Parathyroid adenoma (tissue), 2 donors: ENCODE data around the gene HOXD13.

ENCODE experiments used
- H2AFZ ChIP-seq: fragments of 300-600 bp; sonication (generic); one replicate; pipeline ENCODE4 v1.7.0; 2017; ENCODE audit warnings: antibody characterized with exemption, mild to moderate bottlenecking
- H3K27ac ChIP-seq: fragments of 300-600 bp; sonication (generic); one replicate; pipeline ENCODE4 v1.7.0; 2017
- H3K27me3 ChIP-seq: fragments of 300-600 bp; sonication (generic); one replicate; pipeline ENCODE4 v1.7.0; 2017; ENCODE audit warnings: low read length; ENCODE audit not compliant: control insufficient read depth, insufficient read depth
- H3K36me3 ChIP-seq: fragments of 300-600 bp; sonication (generic); one replicate; pipeline ENCODE4 v1.7.0; 2017; ENCODE audit warnings: low read length; ENCODE audit not compliant: control insufficient read depth, insufficient read depth
- H3K4me1 ChIP-seq: fragments of 300-600 bp; sonication (generic); one replicate; pipeline ENCODE4 v1.7.0; 2017; ENCODE audit warnings: control low read depth
- H3K4me2 ChIP-seq: fragments of 300-600 bp; sonication (generic); one replicate; pipeline ENCODE4 v1.7.0; 2017; ENCODE audit warnings: low read length
- H3K4me3 ChIP-seq: fragments of 300-600 bp; sonication (generic); one replicate; pipeline ENCODE4 v1.7.0; 2017; ENCODE audit warnings: low read depth, low read length
- H3K79me2 ChIP-seq: fragments of 300-600 bp; sonication (generic); one replicate; pipeline ENCODE4 v1.7.0; 2017; ENCODE audit warnings: control low read depth
- H3K9ac ChIP-seq: fragments of 300-600 bp; sonication (generic); one replicate; pipeline ENCODE4 v1.7.0; 2017; ENCODE audit warnings: mild to moderate bottlenecking
- H3K9me3 ChIP-seq: fragments of 300-600 bp; sonication (generic); one replicate; pipeline ENCODE4 v1.7.0; 2017; ENCODE audit warnings: low read length; ENCODE audit not compliant: control insufficient read depth
- TF ChIP-seq, protein P1 (sequence below): fragments of 300-600 bp; sonication (generic); IDR thresholded peaks from one replicate; pipeline ENCODE4 v1.7.0; 2017; ENCODE audit warnings: antibody characterized with exemption, mild to moderate bottlenecking
- donor health status: primary hyperparathyroidism.

The HOXD13 gene

DNA sequence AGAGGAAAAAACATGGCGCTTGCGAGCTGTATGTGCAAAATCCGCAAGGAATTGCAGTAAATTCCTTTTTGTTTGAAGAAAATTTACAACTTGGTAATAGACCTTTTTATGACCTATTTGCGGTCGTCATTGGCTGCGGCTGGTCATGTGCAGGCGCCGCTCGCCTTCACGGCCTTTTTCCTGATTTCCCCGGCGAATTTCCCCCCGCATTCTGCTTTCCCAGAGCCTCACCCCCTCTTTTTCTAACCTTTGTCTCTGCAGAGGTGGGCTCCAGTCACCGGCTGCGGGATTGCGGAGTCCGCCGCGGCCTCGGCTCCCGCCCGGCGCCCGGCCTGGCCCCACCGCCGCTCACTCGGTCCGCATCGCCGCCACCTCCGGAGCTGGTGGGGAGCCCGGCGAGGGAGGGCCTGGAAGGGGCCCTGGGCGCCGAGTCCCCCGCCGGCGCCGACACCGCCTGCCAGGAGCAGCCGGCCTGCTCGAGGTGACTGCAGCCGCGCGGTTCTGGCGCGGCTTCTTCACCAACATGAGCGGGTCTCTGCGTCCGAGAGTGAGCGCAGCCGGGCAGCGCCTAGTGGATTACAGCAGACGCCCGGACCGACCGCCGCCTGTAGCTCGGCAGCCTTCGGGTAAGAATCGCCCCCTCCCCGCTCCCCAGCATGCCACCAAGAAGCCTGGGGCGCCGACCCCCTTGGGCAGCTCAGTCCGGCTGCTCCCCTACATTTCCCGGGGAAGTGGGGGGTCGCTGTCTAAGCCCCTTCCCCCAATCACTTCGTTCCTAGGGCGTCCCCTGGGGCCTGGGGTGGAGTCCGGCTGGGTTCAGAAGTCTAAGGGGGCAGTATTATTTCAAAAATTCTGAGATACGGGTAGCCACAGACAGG, 44.1 kb downstream of the HOXD13 start:
- Histone ChIP-seq H2AFZ (no peak overlapping the region), H3K27me3 (peaks cover 24% of the 10 kb centered on the region), H3K4me1 (no peaks in the 10 kb centered on the region), H3K4me3 (peak overlapping the region; percentile 33), H3K9me3 (no peaks in the 10 kb centered on the region), H3K79me2 (no peaks in the 10 kb centered on the region), H3K27ac (no peak overlapping the region), H3K9ac (no peak overlapping the region), H3K4me2 (peak overlapping the region; percentile 18), H3K36me3 (no peaks in the 10 kb centered on the region)
- TF ChIP-seq, protein P1, sequence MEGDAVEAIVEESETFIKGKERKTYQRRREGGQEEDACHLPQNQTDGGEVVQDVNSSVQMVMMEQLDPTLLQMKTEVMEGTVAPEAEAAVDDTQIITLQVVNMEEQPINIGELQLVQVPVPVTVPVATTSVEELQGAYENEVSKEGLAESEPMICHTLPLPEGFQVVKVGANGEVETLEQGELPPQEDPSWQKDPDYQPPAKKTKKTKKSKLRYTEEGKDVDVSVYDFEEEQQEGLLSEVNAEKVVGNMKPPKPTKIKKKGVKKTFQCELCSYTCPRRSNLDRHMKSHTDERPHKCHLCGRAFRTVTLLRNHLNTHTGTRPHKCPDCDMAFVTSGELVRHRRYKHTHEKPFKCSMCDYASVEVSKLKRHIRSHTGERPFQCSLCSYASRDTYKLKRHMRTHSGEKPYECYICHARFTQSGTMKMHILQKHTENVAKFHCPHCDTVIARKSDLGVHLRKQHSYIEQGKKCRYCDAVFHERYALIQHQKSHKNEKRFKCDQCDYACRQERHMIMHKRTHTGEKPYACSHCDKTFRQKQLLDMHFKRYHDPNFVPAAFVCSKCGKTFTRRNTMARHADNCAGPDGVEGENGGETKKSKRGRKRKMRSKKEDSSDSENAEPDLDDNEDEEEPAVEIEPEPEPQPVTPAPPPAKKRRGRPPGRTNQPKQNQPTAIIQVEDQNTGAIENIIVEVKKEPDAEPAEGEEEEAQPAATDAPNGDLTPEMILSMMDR, result no peak

DNA sequence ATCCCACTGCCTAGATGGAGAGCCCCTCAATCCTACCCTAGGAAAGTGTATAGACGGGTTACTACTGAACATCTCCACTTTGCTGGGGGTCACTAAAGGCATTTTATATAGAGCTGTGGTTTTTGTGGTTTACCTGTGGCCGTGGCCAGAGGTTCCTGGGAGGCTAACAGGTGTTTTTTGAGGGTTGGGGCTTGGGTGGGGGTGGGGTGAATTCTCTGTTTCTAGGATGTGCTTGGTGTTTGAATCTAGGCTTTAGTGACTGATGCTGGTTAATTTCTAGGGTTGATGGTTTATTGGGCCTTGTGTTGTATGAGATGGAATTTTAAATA, 44.7 kb downstream of the HOXD13 start:
- Histone ChIP-seq H3K4me1 (no peaks in the 10 kb centered on the region), H3K36me3 (no peaks in the 10 kb centered on the region)

DNA sequence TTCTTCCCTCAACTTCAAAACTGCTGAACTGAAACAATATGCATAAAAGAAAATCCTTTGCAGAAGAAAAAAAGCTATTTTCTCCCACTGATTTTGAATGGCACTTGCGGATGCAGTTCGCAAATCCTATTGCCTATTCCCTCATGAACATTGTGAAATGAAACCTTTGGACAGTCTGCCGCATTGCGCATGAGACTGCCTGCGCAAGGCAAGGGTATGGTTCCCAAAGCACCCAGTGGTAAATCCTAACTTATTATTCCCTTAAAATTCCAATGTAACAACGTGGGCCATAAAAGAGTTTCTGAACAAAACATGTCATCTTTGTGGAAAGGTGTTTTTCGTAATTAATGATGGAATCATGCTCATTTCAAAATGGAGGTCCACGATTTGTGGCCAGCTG, 45.4 kb downstream of the HOXD13 start:
- Histone ChIP-seq H3K36me3 (no peaks in the 10 kb centered on the region), H3K9ac (no peak overlapping the region), H3K27me3 (peaks cover 22% of the 10 kb centered on the region), H3K9me3 (no peaks in the 10 kb centered on the region), H3K27ac (no peak overlapping the region), H3K4me3 (no peak overlapping the region), H3K79me2 (no peaks in the 10 kb centered on the region), H3K4me2 (no peak overlapping the region), H2AFZ (no peak overlapping the region), H3K4me1 (no peaks in the 10 kb centered on the region)
- TF ChIP-seq, protein P1, result no peak

More for the DNA sequence above, 44.7 kb downstream of the HOXD13 start:
- no peaks in the 10 kb centered on the region for H3K9me3 ChIP-seq
- TF ChIP-seq, protein P1, result no peak
- peak overlapping the region; percentile 33 for H3K4me3 ChIP-seq
- H3K79me2 ChIP-seq, result no peaks in the 10 kb centered on the region
- H3K27ac ChIP-seq, result no peak overlapping the region
- H2AFZ ChIP-seq, result no peak overlapping the region
- H3K27me3 ChIP-seq, result peaks cover 24% of the 10 kb centered on the region
- no peak overlapping the region for H3K4me2 ChIP-seq
- H3K9ac ChIP-seq, result no peak overlapping the region

DNA sequence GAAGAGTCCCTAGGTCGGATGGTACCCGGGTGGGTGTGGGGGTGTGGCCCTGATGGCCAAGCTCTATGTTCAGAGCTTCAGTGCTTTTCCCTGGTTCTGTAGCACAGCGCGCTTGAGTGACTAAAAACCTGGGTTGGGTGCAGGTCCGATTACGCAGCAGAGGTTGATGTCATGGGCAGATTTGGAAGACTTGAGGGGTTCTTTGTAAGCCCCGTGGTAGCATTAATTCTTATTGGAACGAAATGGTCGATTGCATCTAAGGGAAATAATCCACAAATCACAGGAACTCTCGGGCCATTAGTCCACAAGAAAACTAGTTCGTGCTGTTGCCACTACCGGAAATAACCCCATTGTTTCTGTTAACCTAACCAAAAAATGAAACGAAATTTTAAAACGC, 46.0 kb downstream of the HOXD13 start:
- Histone ChIP-seq H3K9me3 (no peaks in the 10 kb centered on the region), H3K4me2 (no peak overlapping the region), H3K36me3 (no peaks in the 10 kb centered on the region), H2AFZ (no peak overlapping the region), H3K27me3 (peaks cover 22% of the 10 kb centered on the region), H3K27ac (no peak overlapping the region), H3K9ac (no peak overlapping the region), H3K79me2 (no peaks in the 10 kb centered on the region), H3K4me3 (no peak overlapping the region), H3K4me1 (no peaks in the 10 kb centered on the region)
- TF ChIP-seq, protein P1, result no peak
